ENCODE results near the gene PARD3B.

Gene PARD3B

GRCh38 chr2:204876311-204876710 lies 331.0 kb downstream of the PARD3B start:
- H3K27ac ChIP-seq (replicated peaks) = no peak overlapping the region
- no peak overlapping the region for H3K4me3 ChIP-seq (replicated peaks; ENCODE audit: insufficient read depth, low read length)
- no peak for DNase-seq (ENCODE audit: low read depth in 1 of 2, low spot score in 1 of 2)
- H3K27me3 ChIP-seq (ENCODE audit: insufficient read depth, poor library complexity, severe bottlenecking) = no peaks in the 10 kb centered on the region
- TF ChIP-seq CTCF (IDR thresholded peaks at IDR 0.05; ENCODE audit: insufficient read depth, low read length) = no peak
- TF ChIP-seq SPI1 (IDR thresholded peaks at IDR 0.05; ENCODE audit: borderline replicate concordance, low read depth) = no peak
- TF ChIP-seq GABPA (IDR thresholded peaks at IDR 0.05; ENCODE audit: low read depth) = no peak
- no peak for TF ChIP-seq REST (IDR thresholded peaks at IDR 0.05; ENCODE audit: insufficient replicate concordance, low read depth)
- TF ChIP-seq POLR2AphosphoS5 (IDR thresholded peaks at IDR 0.05; ENCODE audit: low read depth) = no peak

- TF ChIP-seq POLR2AphosphoS5 (IDR thresholded peaks at IDR 0.05; ENCODE audit: low read depth) = no peak
- no peak for TF ChIP-seq REST (IDR thresholded peaks at IDR 0.05; ENCODE audit: insufficient replicate concordance, low read depth)
- no peak for TF ChIP-seq GABPA (IDR thresholded peaks at IDR 0.05; ENCODE audit: low read depth)
- TF ChIP-seq CTCF (IDR thresholded peaks at IDR 0.05; ENCODE audit: insufficient read depth, low read length) = no peak
- no peak for TF ChIP-seq SPI1 (IDR thresholded peaks at IDR 0.05; ENCODE audit: borderline replicate concordance, low read depth)
- H3K27ac ChIP-seq (replicated peaks) = no peak overlapping the region
These were observed 332.4 kb downstream of the PARD3B start for GRCh38 chr2:204877691-204878090.

GRCh38 chr2:204880928-204881327 lies 335.7 kb downstream of the PARD3B start:
- DNase-seq (ENCODE audit: low read depth in 1 of 2, low spot score in 1 of 2) = no peak
- Histone ChIP-seq H3K27me3 (ENCODE audit: insufficient read depth, poor library complexity, severe bottlenecking) (no peaks in the 10 kb centered on the region), H3K27ac (replicated peaks) (no peak overlapping the region), H3K4me3 (replicated peaks; ENCODE audit: insufficient read depth, low read length) (no peak overlapping the region)
- TF ChIP-seq CTCF (IDR thresholded peaks at IDR 0.05; ENCODE audit: insufficient read depth, low read length) (no peak), REST (IDR thresholded peaks at IDR 0.05; ENCODE audit: insufficient replicate concordance, low read depth) (no peak), SPI1 (IDR thresholded peaks at IDR 0.05; ENCODE audit: borderline replicate concordance, low read depth) (no peak), GABPA (IDR thresholded peaks at IDR 0.05; ENCODE audit: low read depth) (no peak)

More at GRCh38 chr2:204877691-204878090, 332.4 kb downstream of the PARD3B start:
- no peak for DNase-seq (ENCODE audit: low read depth in 1 of 2, low spot score in 1 of 2)
- no peak overlapping the region for H3K4me3 ChIP-seq (replicated peaks; ENCODE audit: insufficient read depth, low read length)
- no peaks in the 10 kb centered on the region for H3K27me3 ChIP-seq (ENCODE audit: insufficient read depth, poor library complexity, severe bottlenecking)
